ENCODE measurements around the gene NDNF.

DNA sequence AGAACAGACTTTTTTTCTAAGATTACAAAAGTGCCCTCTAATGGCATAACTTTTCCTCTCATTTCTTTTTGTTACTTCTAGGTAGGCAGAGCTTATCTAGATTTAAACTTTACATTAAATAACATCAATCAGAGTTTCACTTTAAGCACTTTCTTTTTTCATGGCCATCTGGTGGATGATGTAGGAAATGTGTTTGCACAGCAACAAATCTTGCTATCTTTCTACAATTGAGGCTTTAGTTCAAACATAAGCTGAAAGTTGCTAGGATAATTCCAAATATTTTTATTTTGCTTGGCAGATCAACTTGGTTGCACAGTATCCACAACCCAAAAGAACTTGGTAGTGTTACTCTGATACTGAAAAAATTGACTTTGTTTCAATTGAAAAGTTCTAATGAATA is 22.0 kb downstream of the NDNF start:
- no peak for TF ChIP-seq CTCF (IDR thresholded peaks at IDR 0.05)
- no peak for TF ChIP-seq POLR2A (IDR thresholded peaks at IDR 0.05)
